GM18519 (cell line): ENCODE data around the gene ELOVL2.
A peak's percentile ranks its signal among the peaks of the same experiment; 100 is the strongest.
"Not testable (repeated sequence)": the region's sequence is repeated elsewhere in the genome, so short reads cannot be mapped to it uniquely, and the experiment has no call there.

Source experiments
- ATAC-seq: cut with Tn5 transposase; IDR thresholded peaks from one replicate; pipeline ENCODE4 v1.9.1; 2021; ENCODE audit warnings: mild to moderate bottlenecking, moderate library complexity; ENCODE audit not compliant: unreplicated experiment, low FRiP score

The ELOVL2 gene

GRCh38 chr6:11043961-11044711 lies at the start of gene ELOVL2:
Gene ELOVL2, minus strand, starts transcription at chr6:11044305. Its CDS starts 75 bp downstream, at chr6:11044230.
- ATAC-seq, result no peak

DNA sequence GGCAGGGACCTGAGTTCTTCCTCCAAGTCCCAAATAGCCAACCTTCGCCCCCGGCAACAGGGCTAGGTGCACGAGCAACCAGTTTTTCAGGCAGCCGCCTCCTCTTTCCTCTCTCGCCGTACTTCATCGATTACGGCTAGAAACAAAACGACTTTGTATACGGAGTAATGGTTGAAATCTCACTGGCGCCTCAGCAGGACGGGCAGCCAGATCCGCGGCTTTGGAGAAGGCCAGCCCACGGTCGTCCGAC lies 49.2 kb upstream of the ELOVL2 start:
- peak; percentile 15 for ATAC-seq

DNA sequence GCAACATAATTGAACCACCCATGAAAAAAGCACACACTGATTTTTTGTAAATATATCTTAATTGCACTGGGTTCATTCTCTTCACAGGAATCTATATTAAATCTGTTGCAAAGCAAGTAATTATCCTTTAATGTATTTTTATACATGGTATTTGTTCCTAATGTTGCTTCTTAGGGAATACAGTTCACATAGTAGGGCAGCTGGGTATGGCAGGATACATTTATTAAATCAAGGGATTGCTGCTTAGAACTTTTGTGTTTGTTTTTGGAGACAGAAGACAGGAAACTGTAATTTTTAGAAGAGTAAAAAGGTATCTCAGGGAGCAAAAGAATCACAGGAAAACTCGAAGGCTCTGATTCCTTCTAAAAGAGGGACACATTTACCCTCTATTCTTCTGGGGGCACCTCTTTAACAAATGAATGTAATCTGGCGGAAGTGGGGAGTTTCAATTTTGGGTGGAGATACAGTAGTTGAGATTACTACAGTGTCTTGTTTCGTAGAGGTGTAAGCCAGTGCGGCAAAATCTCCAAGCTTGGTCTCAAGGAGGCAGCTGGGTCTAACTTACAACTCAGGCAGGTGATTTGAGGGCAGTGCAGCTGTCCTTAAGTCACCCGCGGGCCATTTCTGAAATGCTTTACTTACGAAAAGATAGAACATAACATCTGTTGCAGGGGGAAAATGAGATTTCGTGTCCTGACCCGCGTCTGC lies 48.7 kb upstream of the ELOVL2 start:
- ATAC-seq, result peak; percentile 24

GRCh38 chr6:11091141-11091540 lies 47.0 kb upstream of the ELOVL2 start:
- ATAC-seq, result not testable (repeated sequence)

DNA sequence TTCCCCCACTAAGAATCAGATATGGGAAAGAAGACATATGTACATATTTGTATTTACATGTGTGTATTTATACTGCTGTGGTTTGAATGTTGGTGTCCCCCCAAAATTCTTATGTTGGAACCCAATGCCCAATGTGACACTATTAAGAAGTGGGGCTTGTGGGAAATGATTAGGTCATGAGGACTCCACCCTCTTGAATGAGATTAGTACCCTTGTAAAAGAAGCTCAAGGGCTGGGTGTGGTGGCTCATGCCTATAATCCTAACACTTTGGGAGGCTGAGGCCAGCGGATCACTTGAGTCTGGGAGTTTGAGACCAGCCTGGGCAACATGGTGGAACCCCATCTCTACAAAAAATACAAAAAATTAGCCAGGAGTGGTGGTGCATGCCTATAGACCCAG lies 45.6 kb upstream of the ELOVL2 start:
- ATAC-seq, result no peak

GRCh38 chr6:11087141-11087812 lies 43.2 kb upstream of the ELOVL2 start:
- ATAC-seq, result not testable (repeated sequence)

- no peak for ATAC-seq
Observed at GRCh38 chr6:11085758-11086435, 41.8 kb upstream of the ELOVL2 start.

DNA sequence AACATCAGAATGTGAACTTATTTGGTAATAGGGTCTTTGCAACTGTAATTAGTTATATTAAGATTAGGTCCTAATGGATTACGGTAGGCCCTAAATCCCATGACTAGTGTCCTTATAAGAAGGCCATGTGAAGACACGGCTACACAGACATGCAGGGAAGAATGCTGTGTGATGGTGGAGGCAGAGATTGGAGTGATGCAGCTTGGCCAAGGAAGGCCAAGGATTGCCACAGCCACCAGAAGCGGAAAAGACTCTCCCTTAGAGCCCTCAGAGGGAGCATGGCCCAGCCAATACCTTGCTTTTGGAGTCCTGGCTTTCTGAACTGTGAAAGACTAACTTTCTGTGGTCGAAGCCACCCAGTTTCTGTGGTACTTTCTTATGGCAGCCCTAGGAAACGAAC lies 39.9 kb upstream of the ELOVL2 start:
- no peak for ATAC-seq

DNA sequence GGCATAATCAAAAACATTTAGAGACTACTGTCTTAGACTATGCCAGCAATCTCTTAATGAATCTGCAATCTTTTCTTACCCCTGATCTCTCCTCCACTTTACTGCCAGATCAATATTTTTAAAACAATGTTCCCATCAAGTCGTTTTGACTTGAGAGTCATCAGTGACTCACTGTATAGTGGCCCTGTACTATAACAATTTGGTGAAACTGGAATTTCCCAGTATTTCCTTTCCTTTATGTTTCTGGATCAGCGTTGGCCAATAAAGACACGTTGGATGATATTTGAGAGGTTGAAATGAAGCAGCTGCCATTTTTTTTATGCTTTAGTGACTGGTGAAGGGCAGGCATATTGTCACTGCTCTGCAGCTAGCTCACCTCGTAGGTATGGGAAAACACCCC lies 39.4 kb upstream of the ELOVL2 start:
- ATAC-seq, result no peak

- no peak for ATAC-seq
Observed at GRCh38 chr6:11080296-11080695, 36.2 kb upstream of the ELOVL2 start.

- ATAC-seq, result no peak
Observed at GRCh38 chr6:11078266-11078665, 34.2 kb upstream of the ELOVL2 start.

DNA sequence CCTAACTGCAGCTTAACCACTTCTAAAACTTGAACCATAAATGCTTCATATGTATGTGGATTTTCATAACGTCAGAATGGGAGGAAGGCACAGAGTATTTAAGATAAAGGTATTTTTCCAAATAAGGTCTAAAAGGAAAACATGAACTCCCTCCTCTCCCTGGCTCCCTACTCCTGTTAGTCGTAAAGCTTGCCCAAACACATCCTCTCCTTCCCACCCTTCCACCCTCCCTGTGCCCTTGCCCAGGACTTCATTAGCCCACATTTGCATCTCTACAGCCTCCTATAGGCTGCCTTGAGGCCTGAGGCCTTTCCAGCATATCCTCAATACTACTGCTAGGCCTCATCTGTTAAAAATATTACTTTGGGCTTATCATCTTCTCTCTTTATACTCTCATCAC lies 32.4 kb upstream of the ELOVL2 start:
- ATAC-seq, result no peak

- no peak for ATAC-seq
Observed at GRCh38 chr6:11072101-11072500, 28.0 kb upstream of the ELOVL2 start.

- ATAC-seq, result no peak
Observed at GRCh38 chr6:11069760-11070159, 25.7 kb upstream of the ELOVL2 start.

DNA sequence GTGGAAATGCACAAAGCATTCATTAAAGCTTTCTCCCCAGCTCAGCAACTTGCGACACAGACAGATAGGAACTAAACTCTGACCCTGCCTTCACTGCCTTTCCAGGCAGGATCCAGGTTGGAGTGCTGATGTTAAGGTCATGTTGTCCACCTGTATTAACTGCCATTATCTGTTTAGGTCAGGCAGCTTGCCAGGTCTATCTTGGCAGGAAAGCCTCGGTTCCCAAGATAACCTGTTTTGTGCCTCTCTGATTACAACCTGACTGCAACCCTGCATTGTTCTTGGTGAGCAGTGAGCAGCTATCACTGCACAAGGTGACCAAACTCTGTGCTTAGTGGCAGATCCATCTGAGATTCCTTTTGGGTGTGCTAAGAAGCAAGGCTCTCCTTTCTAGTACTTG lies 23.2 kb upstream of the ELOVL2 start:
- no peak for ATAC-seq

- no peak for ATAC-seq
Observed at GRCh38 chr6:11066505-11067347, 22.6 kb upstream of the ELOVL2 start.

DNA sequence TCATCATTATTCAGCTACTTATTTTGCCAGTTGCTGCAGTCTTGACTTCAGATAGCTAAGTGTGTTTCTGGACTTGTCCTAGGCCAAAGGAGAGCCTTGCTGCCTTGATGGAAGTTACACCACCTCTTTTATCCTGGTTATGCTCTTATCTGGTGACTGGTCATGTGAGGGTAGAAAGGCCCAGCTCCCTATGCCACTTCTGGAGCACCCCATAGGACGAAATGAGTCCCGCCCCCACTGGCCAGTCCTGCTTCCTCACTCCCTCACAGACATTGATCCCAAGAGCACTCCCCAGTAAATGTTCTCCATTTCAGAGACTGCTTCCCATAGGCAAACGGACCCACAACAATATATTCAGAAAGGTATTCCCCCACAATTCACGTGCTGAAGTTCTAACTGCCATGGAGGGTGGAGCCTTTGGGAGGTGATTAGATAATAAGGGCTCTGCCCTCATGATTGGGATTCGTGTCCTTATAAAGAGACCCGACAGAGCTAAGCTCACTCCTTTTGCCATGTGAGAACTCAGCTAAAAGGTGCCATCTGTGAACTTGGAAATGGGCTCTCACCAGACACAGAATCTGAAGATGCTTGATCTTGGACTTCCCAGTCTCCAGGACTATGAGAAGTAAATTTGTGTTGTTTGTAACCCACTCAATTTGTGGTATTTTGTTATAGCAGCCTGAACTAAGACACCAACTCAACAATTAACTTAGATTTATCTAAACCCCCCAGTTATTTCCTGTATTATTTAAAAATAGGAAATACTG lies 21.5 kb upstream of the ELOVL2 start:
- ATAC-seq, result no peak

- ATAC-seq, result no peak
Observed at GRCh38 chr6:11064836-11065235, 20.7 kb upstream of the ELOVL2 start.

DNA sequence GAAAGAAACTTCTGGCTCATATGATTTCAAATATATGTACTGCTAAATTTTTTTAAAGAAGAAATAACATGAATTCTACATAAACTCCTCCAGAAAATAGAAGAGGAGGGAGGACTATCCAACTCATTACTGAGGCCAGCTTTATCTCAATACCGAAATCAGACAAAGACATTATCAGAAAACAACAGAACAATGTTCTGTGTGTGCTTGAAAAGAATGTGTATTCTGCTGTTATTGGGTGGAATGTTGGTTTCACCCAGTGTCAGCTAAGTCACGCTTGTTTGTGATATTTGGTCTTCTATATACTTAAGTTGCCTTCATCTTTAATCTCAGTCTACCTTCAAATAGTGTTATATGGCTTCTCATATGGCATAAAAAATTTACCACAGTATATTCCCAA lies 18.6 kb upstream of the ELOVL2 start:
- no peak for ATAC-seq

- ATAC-seq, result no peak
Observed at GRCh38 chr6:11062083-11062482, 18.0 kb upstream of the ELOVL2 start.
